HG02970 (cell line): ENCODE measurements around the gene INPP4B.

ENCODE experiments used
- ATAC-seq: cut with Tn5 transposase; IDR thresholded peaks from one replicate; pipeline ENCODE4 v1.9.1; 2021; ENCODE audit warnings: mild to moderate bottlenecking, moderate library complexity, moderate number of reproducible peaks; ENCODE audit not compliant: unreplicated experiment, low FRiP score

The INPP4B gene

DNA sequence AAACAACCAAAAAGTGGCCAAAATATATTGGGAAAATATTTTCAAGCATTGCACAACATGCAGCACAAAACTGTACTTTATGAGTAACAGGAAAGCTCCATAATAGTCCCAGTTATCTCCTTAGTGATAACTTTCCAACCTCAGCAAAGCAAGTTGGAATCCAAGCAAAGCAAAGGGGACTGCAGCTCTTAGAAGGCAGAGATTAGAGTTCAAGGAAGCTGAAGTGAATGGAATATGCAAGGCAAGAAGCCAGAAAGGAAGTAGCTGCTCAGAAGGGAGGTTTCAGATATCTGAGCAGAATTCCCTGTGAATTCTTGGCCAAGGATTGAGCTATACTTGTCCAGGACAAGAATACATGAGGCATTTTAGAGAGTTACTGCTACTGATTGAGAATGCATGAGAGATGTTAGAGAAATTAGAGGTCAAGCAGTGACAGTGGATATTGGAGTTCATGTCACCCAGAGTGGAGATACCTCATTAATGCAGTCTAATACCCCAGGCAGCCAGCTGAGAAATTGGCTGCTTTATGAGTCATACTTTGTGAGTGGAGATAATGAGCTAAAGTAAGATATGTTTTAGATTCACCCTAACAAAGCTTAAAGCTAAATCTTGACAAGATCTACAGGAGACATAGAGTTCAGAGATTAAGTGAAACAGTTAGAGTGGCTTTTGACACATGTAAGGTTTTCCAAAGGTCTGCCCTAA is 102.8 kb downstream of the INPP4B start:
- ATAC-seq: no peak

DNA sequence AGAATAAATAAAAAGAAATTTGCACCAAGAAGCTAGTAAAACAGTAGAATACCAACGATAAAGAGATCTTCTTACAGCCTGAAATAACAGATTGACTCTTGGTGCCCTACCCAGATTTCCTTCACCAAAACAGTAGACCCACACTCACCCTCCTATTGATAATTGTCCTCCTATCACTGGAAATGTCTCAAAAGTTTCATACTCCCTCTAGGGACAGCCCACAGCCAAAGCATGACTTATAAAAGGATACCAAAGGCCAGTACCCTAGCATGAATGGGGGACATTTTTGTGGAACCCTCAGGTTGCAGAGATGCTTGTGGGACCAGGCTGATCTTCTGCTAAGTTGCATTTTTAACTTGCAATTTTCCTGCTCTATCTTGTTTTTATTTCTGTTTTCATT is 104.1 kb downstream of the INPP4B start:
- no peak for ATAC-seq

DNA sequence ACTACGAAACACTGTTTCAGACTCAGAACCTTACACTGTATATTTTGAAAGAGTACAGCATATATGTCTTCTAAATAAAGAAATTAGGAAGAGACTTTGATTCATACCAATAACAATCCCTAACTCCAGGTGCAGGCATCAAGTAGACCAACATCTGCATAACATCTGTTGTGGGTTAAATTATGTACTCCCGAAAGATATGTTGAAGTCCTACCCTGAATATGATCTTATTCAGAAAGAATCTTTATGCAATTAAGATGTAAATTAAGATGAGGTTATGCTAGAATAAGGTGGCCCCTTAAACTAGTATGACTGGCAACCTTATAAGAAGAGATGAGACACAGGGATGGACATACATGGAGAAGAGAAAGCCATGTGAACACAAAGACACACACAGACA is 117.9 kb downstream of the INPP4B start:
- ATAC-seq: no peak

DNA sequence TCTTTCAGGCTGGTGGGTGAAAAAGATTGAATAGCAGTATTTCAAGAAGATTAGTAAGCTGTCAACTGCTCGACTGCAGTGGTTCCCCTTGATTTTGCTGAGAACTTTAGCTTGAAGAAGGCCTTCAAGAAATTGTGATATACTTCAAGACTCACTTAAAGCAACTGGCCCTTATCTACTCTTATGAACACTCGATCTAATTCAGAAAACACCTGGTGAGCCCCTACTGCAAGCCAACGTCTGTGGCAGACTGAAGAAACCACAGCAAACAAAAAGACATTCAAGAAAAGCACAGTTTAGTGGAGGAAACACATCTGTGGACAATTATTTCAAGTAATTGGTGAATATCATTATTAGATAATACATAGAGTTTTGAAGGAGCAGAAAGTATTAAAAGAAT is 119.0 kb downstream of the INPP4B start:
- no peak for ATAC-seq

DNA sequence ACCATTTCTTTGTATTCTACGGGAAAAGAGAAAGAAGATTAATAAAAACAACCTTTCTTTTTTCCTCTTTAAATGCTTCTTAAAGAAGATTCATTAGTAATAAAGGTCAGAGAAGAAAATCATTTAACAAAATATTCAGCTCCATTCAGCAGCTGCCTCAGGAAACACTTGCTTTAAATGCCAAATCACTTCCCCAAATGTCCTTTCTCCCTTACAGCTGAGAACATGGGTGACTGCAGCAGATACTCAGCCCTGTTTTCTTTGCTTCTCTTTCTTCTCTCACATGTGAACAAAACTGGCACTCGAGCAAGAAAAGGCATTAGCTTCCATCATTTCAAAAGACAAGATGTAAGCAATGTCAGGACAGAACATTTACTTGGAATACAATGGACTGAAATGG is 120.2 kb downstream of the INPP4B start:
- ATAC-seq: no peak

DNA sequence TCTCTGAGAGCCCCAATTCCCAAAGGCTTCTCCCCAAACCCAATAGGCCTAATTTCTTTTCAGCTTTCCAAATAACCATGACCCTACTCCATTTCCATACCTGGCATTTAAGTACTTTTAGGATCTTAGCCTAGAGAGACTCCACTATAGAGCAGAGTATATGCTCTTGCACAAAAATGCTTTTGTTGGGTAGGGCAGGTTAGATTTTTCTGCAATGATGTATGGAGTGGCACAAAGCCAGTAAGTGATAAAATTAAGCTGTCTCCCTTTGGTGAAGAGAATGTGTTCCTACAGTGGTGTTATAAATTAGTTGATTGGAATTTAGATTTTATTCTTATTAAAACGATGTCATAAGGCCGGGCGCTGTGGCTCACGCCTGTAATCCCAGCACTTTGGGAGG is 124.9 kb downstream of the INPP4B start:
- no peak for ATAC-seq

DNA sequence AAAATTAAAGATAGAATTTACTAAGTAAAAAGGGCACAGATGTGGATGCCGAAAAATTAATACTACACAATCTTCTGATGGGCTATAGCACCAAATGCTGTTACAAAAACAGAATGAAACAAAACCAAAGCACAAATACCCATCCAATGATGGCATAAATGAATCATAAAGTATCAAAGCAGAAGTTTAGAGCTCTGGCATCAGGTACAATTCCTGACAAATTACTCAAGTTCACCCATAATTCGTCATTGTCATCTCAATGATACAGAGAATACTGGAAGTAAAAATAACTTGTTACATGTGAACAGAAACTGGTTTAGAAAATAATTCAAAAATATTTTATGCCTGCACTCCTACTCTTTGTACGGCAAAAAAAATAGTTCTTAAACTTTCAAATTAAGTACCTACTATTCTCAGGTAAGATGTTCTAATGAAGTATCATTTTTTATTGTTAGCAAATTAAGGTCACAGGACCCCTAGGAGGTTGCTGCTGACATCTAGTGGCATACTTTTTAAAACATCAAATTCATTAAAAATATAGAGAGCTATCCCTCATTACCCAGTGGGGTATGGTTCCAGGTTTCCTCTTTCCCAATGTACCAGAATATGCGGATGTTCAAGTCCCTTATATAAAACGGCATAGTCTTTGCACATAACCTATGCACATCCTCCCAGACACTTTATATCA is 126.1 kb downstream of the INPP4B start:
- ATAC-seq: no peak

DNA sequence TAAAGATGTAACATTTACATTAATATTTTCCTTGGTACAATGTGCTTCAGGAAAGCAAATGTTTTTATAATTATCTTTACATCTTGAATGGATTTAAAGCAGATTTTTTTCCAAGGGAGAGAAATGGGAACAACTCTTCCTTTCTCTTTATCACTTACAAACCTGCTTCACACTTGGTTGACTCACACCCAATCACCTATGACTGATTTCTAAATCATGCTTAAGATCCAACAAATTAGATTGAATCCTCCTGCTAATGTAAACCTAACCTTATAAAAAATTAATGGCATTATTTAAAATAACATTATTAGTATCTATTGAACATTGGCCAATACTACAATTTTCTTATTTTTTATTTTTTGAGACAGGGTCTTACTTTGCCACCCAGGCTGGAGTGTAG is 127.1 kb downstream of the INPP4B start:
- no peak for ATAC-seq

DNA sequence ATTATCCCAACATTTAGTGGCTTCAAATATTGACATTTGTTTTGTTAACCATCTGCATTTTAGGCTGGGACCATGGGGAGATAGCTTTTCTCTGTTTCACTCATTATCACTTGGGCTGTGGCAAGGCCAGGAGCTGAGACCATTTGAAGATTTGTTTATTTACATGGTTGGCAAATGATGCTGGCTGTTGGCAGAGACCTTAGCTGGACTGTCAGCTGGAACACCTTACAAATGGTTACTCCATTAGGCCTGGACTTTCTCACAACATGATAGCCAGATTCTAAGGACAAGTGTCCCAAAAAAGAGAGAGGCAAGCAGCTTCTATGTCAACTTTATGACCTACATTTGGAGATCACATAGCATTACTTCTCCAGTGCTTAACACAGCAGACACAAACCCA is 130.4 kb downstream of the INPP4B start:
- no peak for ATAC-seq

DNA sequence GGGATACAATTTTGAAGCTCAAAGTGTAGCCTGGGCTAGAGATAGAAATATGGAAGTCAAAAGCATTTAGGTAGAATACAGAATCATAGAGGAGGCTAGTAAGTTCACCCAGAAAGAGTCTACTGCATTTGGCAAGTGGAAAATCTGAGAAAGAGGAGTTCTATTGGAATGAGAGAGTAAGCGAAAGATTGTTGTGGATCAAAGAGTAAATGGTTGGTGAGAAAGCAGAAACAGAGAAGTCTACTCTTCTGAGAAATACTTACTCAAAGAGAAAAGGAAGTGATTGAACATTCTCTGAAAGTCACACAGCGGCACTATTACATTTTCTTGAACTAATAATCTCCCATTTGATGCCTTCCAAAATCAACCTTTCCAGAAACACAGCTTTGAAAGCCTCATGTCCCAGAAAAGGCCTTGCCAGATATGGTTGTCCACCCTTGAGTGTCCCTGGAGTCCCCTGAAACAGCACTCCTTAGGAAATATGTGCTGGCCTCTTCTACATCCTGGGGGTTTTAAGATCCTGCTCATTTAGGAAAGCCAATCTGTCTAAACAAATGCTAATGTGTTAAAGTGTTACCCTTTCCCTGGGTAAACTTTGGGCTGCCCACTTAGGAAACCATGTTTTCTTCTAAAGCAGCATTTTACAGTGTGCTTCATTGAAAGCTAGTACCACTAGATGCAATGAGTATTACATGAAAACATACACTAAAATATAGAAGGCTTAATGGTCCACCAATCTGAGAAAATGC is 132.6 kb downstream of the INPP4B start:
- ATAC-seq: no peak

DNA sequence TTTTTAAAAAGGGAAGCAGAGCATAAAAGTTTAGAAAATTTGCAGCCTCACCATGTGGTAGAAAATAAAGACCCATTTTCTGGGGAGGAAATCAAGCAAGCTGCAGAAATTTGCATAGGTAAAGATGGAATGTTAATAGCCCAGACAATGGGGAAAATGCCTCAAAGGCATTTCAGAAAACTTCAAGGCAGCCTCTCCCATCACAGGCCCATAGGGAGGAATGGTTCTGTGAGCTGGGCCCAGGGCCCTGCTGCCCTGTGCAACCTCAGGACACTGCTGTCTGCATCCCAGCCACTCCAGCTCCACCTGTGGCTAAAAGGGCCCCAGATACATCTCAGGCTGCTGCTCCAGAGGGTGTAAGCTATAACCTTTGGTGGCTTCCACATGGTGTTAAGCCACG is 137.9 kb downstream of the INPP4B start:
- no peak for ATAC-seq

DNA sequence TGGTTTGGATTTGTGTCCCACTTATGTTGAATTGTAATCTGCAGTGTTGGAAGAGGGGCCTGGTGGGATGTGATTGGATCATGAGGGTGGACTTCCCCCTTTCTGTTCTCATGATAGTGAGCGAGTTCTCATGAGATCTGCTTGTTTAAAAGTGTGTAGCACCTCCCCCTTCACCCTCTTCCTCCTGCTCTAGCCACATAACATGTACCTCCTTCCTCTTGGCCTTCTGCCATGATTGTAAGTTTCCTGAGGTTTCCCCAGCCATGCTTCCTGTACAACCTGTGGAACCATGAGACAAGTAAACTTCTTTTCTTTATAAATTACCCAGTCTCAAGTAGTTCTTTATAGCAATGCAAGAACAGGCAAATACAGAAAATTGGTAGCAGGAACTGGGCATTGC is 138.7 kb downstream of the INPP4B start:
- ATAC-seq: no peak

DNA sequence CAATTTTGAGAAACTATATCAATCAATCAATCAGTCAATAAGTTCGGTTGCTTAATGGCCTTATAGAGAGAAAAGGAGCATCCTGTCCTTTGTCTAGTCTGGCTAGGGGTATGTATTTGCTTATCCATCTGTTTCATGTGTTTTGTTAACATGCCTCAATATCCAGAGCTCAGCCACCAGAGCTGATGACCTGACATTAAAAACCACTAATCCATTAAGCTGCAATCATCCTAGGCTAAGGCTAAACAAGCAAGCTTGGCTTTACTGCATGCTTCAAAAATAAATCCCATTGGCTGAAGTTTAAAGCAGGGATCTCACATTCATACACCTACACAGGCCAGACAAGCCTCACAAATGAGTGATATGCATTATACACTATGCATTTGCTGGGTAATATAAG is 139.7 kb downstream of the INPP4B start:
- no peak for ATAC-seq

DNA sequence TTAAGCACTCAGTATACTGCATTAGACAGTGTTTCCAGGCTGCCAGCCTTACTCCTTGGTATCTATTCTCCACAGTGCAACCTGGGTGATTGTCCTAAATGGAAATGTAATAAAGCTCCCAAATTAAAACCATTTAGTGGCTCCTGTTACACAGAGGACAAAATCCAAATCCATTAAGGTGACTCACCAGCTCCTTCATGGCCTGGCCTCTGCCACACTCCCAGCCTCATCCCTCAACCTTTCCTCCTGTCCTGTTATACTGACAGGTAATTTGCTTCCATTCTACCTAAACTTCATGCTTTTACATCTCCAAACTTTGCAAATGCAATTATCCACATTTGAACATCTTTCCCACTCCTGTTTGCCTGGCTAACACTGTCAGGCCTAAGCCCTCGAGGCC is 140.3 kb downstream of the INPP4B start:
- no peak for ATAC-seq

DNA sequence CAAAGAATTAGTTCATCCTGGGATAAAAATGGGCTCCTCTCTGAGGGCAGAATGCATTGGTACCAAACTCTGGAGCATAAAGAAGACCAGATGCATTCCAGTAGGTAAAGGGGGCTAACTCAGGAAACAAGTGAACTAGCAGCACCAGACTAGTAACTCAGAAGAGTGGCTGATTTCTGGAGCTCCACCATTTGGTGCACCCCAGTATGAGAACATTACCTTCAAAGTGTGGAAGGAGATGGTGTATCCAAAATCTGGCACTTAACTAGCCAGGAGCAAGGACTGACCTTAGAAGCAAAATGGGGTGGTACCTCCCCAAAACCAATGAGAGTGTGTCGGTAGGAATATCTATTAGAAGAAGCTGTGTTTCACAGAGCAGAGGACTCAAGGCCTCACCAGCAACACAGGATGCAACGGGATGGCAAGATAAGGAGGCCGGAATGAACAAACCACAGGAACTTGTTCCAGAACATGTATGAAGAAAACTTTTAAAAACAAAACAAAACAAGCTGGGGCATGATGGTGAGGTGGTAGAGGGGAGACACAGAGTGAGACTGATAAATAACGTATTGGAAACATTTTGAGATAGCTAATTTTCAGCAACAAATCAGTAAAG is 142.3 kb downstream of the INPP4B start:
- no peak for ATAC-seq

DNA sequence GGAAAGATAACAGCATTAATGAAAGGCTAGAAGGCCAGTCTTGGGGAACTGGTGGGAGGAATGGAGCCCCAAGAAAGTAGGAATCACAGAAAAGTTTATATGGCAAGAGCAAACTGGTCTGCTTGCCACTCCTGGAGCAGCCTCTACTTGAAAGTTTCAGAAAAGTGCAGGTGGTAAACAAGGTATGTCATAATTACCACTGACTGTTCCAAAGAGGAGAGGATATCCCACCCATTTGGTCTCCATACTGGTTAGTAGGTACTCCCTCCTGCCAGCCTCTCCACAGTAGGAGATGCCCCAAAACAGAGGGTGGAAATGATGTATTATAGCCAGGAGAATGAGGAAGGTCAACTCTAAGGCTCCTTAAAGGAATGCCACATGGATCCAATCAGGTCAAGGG is 145.1 kb downstream of the INPP4B start:
- ATAC-seq: no peak

DNA sequence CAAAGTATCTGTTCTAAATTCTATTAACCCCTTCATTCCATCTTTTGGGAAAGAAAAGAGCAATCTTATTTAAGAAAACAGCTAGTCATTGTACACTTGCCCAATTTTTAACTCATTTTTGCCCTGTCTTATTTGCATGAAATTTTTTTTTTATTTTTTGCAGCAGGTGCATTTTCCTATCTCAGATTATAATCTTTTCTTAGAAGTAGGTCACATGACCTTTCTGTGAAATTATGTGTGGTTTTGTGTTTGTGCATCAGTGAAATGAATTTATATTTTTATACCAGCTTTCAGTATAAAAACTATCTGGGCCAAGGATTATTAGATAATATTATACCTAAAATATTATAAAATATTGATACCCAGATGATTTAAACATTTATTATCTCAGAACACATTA is 145.6 kb downstream of the INPP4B start:
- ATAC-seq: no peak

DNA sequence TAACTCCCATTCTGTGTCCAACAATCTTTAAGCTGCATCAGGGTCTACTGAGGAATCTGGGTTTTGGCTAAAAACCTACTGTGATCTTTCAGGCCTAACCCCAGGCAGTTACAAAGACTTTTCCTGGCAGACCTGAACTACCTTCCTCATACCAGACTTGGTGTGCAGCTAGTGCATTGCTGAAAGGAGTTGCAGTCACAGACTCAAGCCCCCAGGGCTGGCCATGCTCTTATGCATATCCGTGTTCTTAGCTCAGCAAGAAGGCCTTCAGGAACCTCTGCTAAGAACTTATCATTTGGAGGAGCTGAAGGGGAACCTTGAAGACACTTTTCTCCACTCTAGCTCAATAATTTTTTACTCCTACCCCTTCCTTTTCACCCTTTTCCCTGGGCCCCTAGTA is 147.5 kb downstream of the INPP4B start:
- no peak for ATAC-seq

DNA sequence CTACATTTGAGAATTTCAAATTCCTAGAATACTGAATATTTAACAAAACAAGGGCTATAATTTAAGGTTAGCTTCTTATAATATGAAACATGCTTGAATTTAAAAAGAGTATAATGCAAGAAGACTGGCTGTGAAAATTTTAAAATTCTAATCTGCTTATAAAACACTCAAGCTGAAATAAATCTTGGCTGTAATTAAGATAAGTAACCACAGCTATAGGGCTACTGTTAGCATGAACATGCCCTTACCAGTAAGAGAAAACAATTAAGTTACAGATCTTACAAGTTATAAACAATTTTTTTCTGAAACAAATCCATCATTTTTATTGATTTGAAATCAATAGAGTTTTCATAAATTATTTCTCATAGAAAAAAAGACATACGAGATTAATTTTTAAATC is 148.2 kb downstream of the INPP4B start:
- no peak for ATAC-seq

DNA sequence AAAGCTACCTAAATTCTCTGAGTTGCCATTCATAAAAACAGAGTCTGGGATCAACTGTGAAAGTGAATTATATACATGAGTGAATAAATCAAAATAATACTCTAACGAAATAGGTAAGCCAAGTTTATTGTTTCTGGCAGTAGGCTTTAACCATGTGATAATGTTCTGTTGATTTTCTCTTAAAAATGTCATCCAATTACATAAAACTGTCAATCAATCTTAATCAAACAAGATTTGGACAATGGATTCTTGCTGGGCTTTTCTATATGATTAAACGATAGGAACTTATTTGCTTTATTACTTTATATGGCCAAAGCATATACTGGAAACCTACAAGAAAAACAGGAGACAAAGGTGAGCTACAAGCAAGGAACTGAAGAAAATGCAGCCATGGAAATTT is 148.8 kb downstream of the INPP4B start:
- no peak for ATAC-seq
